HepG2 (cell line): ENCODE results near the gene ORC3. TPM values are rescaled to one million over a fixed set of nuclear protein-coding genes. Genes with fewer than 3 reads are reported as not detected.

ENCODE experiments used
- CAMTA2 ChIP-seq: sonication (generic); formaldehyde crosslinking; IDR thresholded peaks from 2 replicates; pipeline ENCODE4 v1.4.0; 2020; ENCODE audit warnings: mild to moderate bottlenecking, missing genetic modification reagents, borderline replicate concordance
- DNMT1 ChIP-seq: sonication (generic); formaldehyde crosslinking; IDR thresholded peaks from 2 replicates; pipeline ENCODE4 v1.5.1; 2020; ENCODE audit warnings: mild to moderate bottlenecking, missing genetic modification reagents
- DNMT3B ChIP-seq: conservative IDR thresholded peaks from 2 replicates; pipeline ENCODE4 v1.6.1; 2016; ENCODE audit warnings: missing biosample characterization, control low read depth
- FOXP1 ChIP-seq, 2 experiments: fragments of 450-650 bp in 1 of 2; IDR thresholded peaks; 2 replicates each; pipeline ENCODE4 v1.6.1; 2017 to 2018; ENCODE audit warnings: antibody characterized with exemption in 1 of 2
- KLF13 ChIP-seq: sonication (generic); formaldehyde crosslinking; IDR thresholded peaks from 2 replicates; pipeline ENCODE4 v1.4.0; 2020; ENCODE audit warnings: mild to moderate bottlenecking, missing genetic modification reagents
- MIXL1 ChIP-seq: IDR thresholded peaks from 2 replicates; pipeline ENCODE4 v1.6.1; 2016
- NAIF1 ChIP-seq: sonication (generic); formaldehyde crosslinking; IDR thresholded peaks from 2 replicates; pipeline ENCODE4 v1.5.0; 2020; ENCODE audit warnings: mild to moderate bottlenecking, missing genetic modification reagents, borderline replicate concordance
- RARA ChIP-seq: IDR thresholded peaks from 2 replicates; pipeline ENCODE4 v1.6.1; 2016; ENCODE audit warnings: missing genetic modification reagents, missing compliant biosample characterization
- RXRA ChIP-seq: sonication (generic); formaldehyde crosslinking; IDR thresholded peaks from 2 replicates; pipeline ENCODE4 v1.5.1; 2020; ENCODE audit warnings: missing genetic modification reagents
- SIX4 ChIP-seq: sonication (generic); formaldehyde crosslinking; IDR thresholded peaks from 2 replicates; pipeline ENCODE4 v1.4.0; 2020; ENCODE audit warnings: missing genetic modification reagents
- STAT5B ChIP-seq: sonication (generic); formaldehyde crosslinking; IDR thresholded peaks from 2 replicates; pipeline ENCODE4 v1.4.0; 2020; ENCODE audit warnings: missing genetic modification reagents
- TAF1 ChIP-seq: sonication (generic); formaldehyde crosslinking; IDR thresholded peaks from 2 replicates; pipeline ENCODE4 v1.4.0; 2020; ENCODE audit warnings: missing genetic modification reagents
- YEATS4 ChIP-seq: sonication (generic); formaldehyde crosslinking; IDR thresholded peaks from 2 replicates; pipeline ENCODE4 v1.4.0; 2020; ENCODE audit warnings: missing genetic modification reagents, borderline replicate concordance
- ZC3H13 ChIP-seq: sonication (generic); formaldehyde crosslinking; IDR thresholded peaks from 2 replicates; pipeline ENCODE4 v1.8.1; 2023; ENCODE audit warnings: mild to moderate bottlenecking, missing genetic modification reagents, moderate library complexity
- ZFP1 ChIP-seq: IDR thresholded peaks from 2 replicates; pipeline ENCODE4 v1.6.1; 2016
- ZFP36 ChIP-seq: fragments of 150-350 bp; IDR thresholded peaks from 2 replicates; pipeline ENCODE4 v1.6.1; 2018; ENCODE audit warnings: borderline replicate concordance, low read length, low read depth; ENCODE audit not compliant: partially characterized antibody
- ZFP36L2 ChIP-seq: sonication (generic); formaldehyde crosslinking; IDR thresholded peaks from 2 replicates; pipeline ENCODE4 v1.4.0; 2020; ENCODE audit warnings: missing genetic modification reagents
- ZNF225 ChIP-seq: sonication (generic); formaldehyde crosslinking; IDR thresholded peaks from 2 replicates; pipeline ENCODE4 v1.4.0; 2020; ENCODE audit warnings: mild to moderate bottlenecking, missing genetic modification reagents
- ZNF326 ChIP-seq: sonication (generic); formaldehyde crosslinking; IDR thresholded peaks from 2 replicates; pipeline ENCODE4 v1.4.0; 2020; ENCODE audit warnings: missing genetic modification reagents, borderline replicate concordance
- ZNF530 ChIP-seq: sonication (generic); formaldehyde crosslinking; IDR thresholded peaks from 2 replicates; pipeline ENCODE4 v1.5.0; 2020; ENCODE audit warnings: low read depth, mild to moderate bottlenecking, missing genetic modification reagents
- ZNF543 ChIP-seq: sonication (generic); formaldehyde crosslinking; IDR thresholded peaks from 2 replicates; pipeline ENCODE4 v1.4.0; 2020; ENCODE audit warnings: mild to moderate bottlenecking, missing genetic modification reagents
- ZNF639 ChIP-seq: conservative IDR thresholded peaks from 2 replicates; pipeline ENCODE4 v1.6.1; 2018; ENCODE audit warnings: missing genetic modification reagents
- ZNF644 ChIP-seq: IDR thresholded peaks from 2 replicates; pipeline ENCODE4 v1.6.1; 2016; ENCODE audit warnings: low read depth
- ZNF678 ChIP-seq: sonication (generic); formaldehyde crosslinking; IDR thresholded peaks from 2 replicates; pipeline ENCODE4 v1.4.0; 2020; ENCODE audit warnings: mild to moderate bottlenecking, missing genetic modification reagents
- ZNF703 ChIP-seq: sonication (generic); formaldehyde crosslinking; IDR thresholded peaks from 2 replicates; pipeline ENCODE4 v1.5.1; 2020; ENCODE audit warnings: missing genetic modification reagents, mild to moderate bottlenecking, moderate library complexity, borderline replicate concordance
- ZNF710 ChIP-seq: sonication (generic); formaldehyde crosslinking; IDR thresholded peaks from 2 replicates; pipeline ENCODE4 v1.5.0; 2020; ENCODE audit warnings: mild to moderate bottlenecking, missing genetic modification reagents, borderline replicate concordance
- ZNF746 ChIP-seq: sonication (generic); formaldehyde crosslinking; IDR thresholded peaks from 2 replicates; pipeline ENCODE4 v1.8.0; 2022; ENCODE audit warnings: mild to moderate bottlenecking, missing genetic modification reagents
- ZNF784 ChIP-seq: sonication (generic); formaldehyde crosslinking; IDR thresholded peaks from 2 replicates; pipeline ENCODE4 v1.5.1; 2020; ENCODE audit warnings: missing genetic modification reagents, mild to moderate bottlenecking, borderline replicate concordance
- polyA plus RNA-seq, 8 experiments: library from polyadenylated mRNA; depleted of rRNA in 3 of 8; stranded (reverse) in 7 of 8; unstranded in 1 of 8; fragments of >200 nt; fragmentation: Illumina TruSeq in 4 of 8; extraction: Trizol in 4 of 8; gene quantifications; 2 replicates each; pipeline versions ENCODE4 v1.2.1 to v1.2.3, GENCODE V29; 2011 to 2016; ENCODE audit warnings: low read depth in 4 of 8, missing spikeins in 1 of 8, mixed read lengths in 1 of 8; ENCODE audit not compliant: insufficient read depth in 1 of 8
- total RNA-seq, 5 experiments: library from RNA; depleted of rRNA; stranded (reverse); fragments of >200 nt; fragmentation: Illumina TruSeq; extraction: Trizol; gene quantifications; 2 replicates each; pipeline ENCODE4 v1.2.3, GENCODE V29; 2016; ENCODE audit warnings: low read depth in 1 of 5

Gene ORC3
- total and polyA plus RNA-seq, 2 of the 13 experiments (the other 11 are each of a cell fraction or from before 2014, with no cell fraction given) = 21.8 to 43.5 TPM

- TF ChIP-seq RXRA (CRISPR knock-in tag) (peak; percentile 37; the same call in 1 of the 2 replicates), ZNF543 (CRISPR knock-in tag) (no peak), STAT5B (CRISPR knock-in tag) (no peak), ZNF225 (peak; percentile 77), ZFP36L2 (0 out of 2 replicates have a peak, but pooled peaks have one; percentile 12), ZNF784 (CRISPR knock-in tag) (no peak), ZFP1 (CRISPR knock-in tag) (no peak), CAMTA2 (CRISPR knock-in tag) (no peak), ZNF530 (CRISPR knock-in tag) (no peak), ZNF326 (no peak), RARA (CRISPR knock-in tag) (no peak), TAF1 (CRISPR knock-in tag) (peak; percentile 89), MIXL1 (CRISPR knock-in tag) (no peak), NAIF1 (CRISPR knock-in tag) (no peak), ZFP36 (no peak), ZNF678 (CRISPR knock-in tag) (no peak), YEATS4 (CRISPR knock-in tag) (peak; percentile 57; the same call in 1 of the 2 replicates), ZNF710 (CRISPR knock-in tag) (0 out of 2 replicates have a peak, but pooled peaks have one; percentile 32), ZC3H13 (no peak; the same call in 1 of the 2 replicates), ZNF746 (peak; percentile 65; the same call in 1 of the 2 replicates), ZNF644 (0 out of 2 replicates have a peak, but pooled peaks have one; percentile 10), DNMT1 (CRISPR knock-in tag) (no peak), ZNF703 (no peak; the same call in 1 of the 2 replicates), KLF13 (CRISPR knock-in tag) (no peak), FOXP1 (IDR thresholded peaks at IDR 0.05) (no peak), FOXP1 (CRISPR knock-in tag; IDR thresholded peaks at IDR 0.05) (no peak), ZNF639 (CRISPR knock-in tag) (no peak), SIX4 (CRISPR knock-in tag) (no peak; the same call in 1 of the 2 replicates), DNMT3B (CRISPR knock-in tag) (no peak)
Measured at GRCh38 chr6:87701676-87702588, 112.0 kb downstream of the ORC3 start, which contains the start of gene AKIRIN2 (continued).
